Activated effector memory CD4-positive, alpha-beta T cell treated with Interleukin-2 at 50 U/mL for 16 hours (primary cell): ENCODE results near the gene ASAH2.
"Not testable (repeated sequence)": the region's sequence is repeated elsewhere in the genome, so short reads cannot be mapped to it uniquely, and the experiment has no call there.

Experiments used
- DNase-seq: peaks from one replicate; pipeline ENCODE4 v3.0.0-alpha.2; 2020

The ASAH2 gene

GRCh38 chr10:50250096-50250854, 1.0 kb downstream of the ASAH2 start:
- no peak for DNase-seq

DNA sequence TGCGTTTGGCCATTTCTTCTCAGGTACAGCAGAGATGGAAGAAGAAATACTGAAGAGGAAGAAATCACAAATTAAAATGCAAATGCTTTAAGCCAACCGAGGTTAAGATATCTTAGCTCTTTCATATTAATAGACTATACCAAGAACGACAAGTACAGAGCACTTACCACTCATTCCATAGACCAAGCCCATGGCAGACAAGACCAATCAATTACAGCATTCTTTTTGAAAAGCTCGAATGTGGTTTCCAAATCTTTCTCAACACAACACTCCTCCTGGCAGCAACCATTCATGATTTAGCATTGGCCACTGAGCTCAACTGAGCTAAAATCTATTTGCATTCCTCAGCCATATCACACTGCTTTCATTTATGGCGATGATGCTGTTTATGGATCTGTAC, 2.7 kb downstream of the ASAH2 start:
- no peak for DNase-seq

DNA sequence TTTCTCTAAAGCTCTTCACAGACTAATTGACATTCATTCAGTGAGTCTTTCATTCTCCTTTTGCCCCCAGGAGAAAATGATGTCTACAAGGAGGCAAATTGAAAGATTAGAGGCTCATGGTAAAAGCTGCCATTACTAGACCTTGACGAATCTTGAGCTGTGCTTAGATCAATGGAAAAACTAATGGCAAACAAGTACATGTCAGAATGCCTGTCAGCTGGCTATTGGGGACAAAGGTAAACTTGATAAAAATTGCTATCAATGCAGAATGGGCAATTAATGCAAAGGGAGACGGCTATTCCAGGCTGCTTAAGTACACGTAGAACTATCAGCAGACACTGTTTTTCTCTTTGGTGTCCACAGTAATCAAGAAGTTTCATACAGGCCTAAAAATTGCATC, 3.3 kb downstream of the ASAH2 start:
- DNase-seq, result no peak

GRCh38 chr10:50244201-50244600, 7.1 kb downstream of the ASAH2 start:
- DNase-seq, result no peak

DNA sequence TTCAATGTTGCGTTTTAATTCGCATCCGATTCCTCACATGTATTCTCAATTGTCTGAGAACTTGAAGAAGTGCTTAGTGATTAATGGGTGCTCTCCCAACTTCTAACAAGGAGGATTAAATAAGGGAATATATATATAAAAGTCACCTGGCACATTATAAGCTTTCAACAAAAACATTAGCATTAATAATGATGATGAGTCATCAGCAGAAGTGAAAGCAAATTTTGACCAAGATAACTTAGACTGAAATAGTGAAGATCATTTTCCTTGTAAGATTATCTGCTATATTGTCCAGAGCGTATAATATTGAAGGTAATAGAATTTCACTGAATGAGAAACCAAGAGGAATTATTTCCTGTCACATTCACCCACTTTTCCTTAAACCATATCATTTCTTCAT, 8.5 kb downstream of the ASAH2 start:
- no peak for DNase-seq

DNA sequence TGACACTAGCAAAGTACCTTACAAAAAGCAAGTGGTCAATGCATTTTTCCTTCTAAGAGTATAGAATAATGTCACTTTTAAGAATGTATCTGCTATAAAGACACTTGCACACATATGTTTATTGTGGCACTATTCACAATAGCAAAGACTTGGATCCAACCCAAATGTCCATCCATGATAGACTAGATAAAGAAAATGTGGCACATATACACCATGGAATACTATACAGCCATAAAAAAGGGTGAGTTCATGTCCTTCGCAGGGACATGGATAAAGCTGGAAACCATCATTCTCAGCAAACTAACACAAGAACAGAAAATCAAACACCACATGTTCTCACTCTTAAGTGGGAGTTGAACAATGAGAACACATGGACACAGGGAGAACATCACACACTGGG, 9.8 kb downstream of the ASAH2 start:
- not testable (repeated sequence) for DNase-seq

GRCh38 chr10:50234486-50234885, 16.8 kb downstream of the ASAH2 start:
- DNase-seq, result no peak

DNA sequence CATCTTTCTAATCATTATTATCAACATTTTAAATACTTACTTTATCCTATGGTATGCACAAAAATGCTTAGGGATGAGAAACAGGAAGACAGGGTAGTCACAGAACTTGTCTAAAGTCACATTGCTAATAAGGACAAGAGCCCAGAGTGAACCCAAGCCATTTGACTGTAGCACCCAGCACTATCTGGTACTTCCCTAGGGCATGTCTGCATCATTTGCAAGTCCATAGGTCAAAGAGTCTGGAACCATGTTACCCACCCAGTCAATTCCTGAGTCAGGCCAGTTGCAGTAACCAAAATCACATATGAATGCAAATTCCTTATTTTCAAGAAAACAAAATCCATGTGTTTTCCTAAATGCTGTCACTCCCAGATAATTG, 19.1 kb downstream of the ASAH2 start:
- DNase-seq, result no peak

- DNase-seq, result no peak
These were observed 19.6 kb downstream of the ASAH2 start for GRCh38 chr10:50231515-50232260.

GRCh38 chr10:50229460-50229859, 21.9 kb downstream of the ASAH2 start:
- no peak for DNase-seq

DNA sequence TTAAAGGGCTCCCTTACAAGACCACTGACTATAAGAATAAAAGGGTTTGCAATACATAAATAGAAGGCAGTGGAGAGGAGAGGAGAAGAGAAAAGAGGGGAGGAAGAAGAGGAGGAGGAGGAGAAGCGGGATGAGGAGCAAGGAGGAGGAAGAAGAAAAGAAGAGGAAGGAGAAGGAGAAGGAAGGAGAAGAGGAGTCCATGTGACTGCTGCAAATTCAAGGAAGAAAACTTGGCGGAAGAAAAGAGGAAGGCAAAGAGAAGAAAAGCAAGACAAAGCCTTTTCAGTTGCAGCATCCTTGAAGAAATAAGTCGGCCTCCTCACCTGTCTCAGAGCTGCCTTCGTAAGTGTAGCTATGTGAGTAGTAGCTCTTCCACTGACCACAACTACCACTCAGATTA, 22.6 kb downstream of the ASAH2 start:
- DNase-seq, result no peak

- no peak for DNase-seq
These were observed 24.7 kb downstream of the ASAH2 start for GRCh38 chr10:50226610-50227009.

GRCh38 chr10:50224330-50224952, 26.9 kb downstream of the ASAH2 start:
- DNase-seq, result no peak

DNA sequence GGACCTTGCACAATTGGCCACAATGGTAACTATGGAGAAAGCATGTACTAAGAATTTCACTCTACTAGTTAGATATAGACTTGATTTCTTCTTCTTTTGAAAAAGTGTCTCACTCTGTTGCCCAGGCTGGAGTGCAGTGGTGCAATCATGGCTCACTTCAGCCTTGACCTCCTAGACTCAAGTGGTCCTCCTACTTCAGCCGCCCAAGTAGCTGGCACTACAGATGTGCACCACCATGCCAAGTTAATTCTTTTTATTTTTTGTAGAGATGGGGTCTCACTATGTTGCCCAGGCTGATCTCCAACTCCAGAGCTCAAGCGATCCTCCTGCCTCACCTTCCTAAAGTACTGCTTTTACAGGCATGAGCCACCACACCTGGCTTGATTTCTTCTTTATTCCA, 29.1 kb downstream of the ASAH2 start:
- DNase-seq, result no peak

GRCh38 chr10:50221470-50221869, 29.8 kb downstream of the ASAH2 start:
- no peak for DNase-seq

- no peak for DNase-seq
These were observed 31.7 kb downstream of the ASAH2 start for GRCh38 chr10:50219646-50220045.

DNA sequence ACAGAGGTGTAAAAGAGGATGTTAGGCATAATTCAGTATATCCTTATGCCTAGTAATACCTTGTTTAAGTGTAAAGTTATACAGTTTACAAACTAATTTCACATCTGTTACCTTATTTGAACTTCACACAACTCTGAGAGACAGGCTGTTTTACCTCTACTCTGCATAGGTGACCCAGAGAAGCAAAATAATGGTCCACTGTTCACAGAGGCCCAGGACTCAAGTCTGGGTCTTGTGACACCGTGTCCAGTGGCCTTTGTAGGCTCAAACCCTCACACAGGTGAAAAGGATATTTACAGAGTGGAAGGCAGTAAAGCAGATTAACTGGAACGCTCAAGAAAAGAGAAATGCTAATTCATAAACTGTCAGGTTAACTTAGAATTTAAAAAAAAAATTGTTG, 32.1 kb downstream of the ASAH2 start:
- no peak for DNase-seq

DNA sequence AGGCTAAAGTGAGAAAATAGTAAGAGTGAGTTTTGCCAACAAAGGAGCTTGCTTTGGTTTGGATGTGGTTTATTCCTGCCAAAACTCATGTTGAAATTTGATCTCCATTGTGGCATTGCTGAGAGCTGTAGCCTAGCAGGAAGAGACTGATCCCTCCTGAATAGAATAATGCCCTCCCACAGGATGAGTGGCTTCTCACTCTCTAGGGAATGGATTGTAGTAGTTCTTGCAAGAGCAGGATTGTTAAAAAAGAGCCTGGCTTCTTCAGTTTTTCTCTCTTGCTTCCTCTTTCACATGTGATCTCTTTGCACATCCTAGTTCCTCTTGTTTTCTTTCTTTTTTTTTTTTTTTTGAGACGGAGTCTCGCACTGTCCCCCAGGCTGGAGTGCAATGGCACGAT, 34.4 kb downstream of the ASAH2 start:
- no peak for DNase-seq

DNA sequence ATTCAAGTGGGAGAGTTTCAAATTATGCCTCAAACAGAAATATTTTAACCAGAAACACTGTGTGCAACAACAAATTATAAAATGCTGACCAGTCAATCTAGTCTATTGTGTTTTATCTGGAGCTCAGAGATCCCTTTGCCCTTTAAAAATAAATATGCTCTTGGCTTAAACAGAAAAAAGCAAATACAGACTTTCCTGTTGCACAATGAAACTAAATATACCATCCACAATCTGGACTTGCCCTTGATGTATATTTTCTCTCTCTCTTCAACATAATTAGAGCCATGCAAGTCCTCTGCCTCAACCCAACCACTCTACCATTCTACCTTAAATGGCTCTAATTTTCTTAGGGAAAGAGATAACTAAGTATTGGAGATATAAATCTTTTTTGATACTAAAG, 34.9 kb downstream of the ASAH2 start:
- no peak for DNase-seq

DNA sequence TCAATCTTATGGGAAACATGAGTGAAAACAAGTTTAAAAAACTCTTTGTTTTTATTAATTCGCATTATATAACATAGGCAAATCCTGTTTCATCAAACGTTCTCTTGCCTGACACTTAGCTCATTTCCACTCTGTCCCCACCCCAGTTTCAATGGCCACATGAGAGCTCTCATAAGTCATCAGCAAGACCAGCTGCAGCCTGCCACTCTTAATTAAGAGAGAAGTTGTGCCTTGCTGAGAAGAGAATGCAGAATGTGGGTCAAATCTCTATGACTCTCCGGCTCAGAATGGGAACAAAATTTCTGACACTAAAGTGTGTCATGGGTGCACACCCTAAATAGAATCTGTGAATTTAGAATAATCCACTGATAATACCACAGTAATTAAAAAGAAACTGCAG, 39.6 kb downstream of the ASAH2 start:
- no peak for DNase-seq

GRCh38 chr10:50210876-50211275, 40.4 kb downstream of the ASAH2 start:
- DNase-seq, result no peak
